Chondrocyte (in vitro differentiated cells): ENCODE data around the gene REG1A. TPM values are rescaled to one million over a fixed set of nuclear protein-coding genes. Genes with fewer than 3 reads are reported as not detected.

ENCODE experiments used
- DNase-seq: peaks from one replicate; pipeline ENCODE4 v3.0.0; 2021; ENCODE audit warnings: mixed read lengths, low spot score
- H3K27ac Mint-ChIP-seq: one replicate; pipeline ENCODE4 v1.8.0; 2021; ENCODE audit warnings: mild to moderate bottlenecking, moderate library complexity, mixed read lengths; ENCODE audit not compliant: unreplicated experiment
- H3K27me3 Mint-ChIP-seq: 2 replicates; pipeline ENCODE4 v1.8.0; 2021; ENCODE audit warnings: low read depth, mixed read lengths
- H3K36me3 Mint-ChIP-seq: 2 replicates; pipeline ENCODE4 v1.8.0; 2021; ENCODE audit warnings: low read depth, mixed read lengths
- H3K4me1 Mint-ChIP-seq: 2 replicates; pipeline ENCODE4 v1.8.0; 2021; ENCODE audit warnings: low read depth, mild to moderate bottlenecking, mixed read lengths
- H3K4me3 Mint-ChIP-seq: one replicate; pipeline ENCODE4 v1.8.0; 2021; ENCODE audit warnings: mild to moderate bottlenecking, moderate library complexity, mixed read lengths; ENCODE audit not compliant: unreplicated experiment
- H3K9me3 Mint-ChIP-seq: 2 replicates; pipeline ENCODE4 v1.8.0; 2021; ENCODE audit warnings: low read depth, mixed read lengths
- long read RNA-seq: library from polyadenylated mRNA; stranded (forward); transcript quantifications from one replicate; pipeline ENCODE4 v2.0.0, GENCODE V29; 2021
- total RNA-seq: library from RNA; stranded (reverse); gene quantifications from 3 replicates; pipeline ENCODE4 v1.2.1, GENCODE V29; 2021
- TF ChIP-seq, protein P1 (sequence below): fragments of 200-600 bp; sonication (generic); IDR thresholded peaks from 2 replicates; pipeline ENCODE4 v1.5.0; 2021; ENCODE audit warnings: antibody characterized with exemption, mild to moderate bottlenecking, moderate library complexity

Gene REG1A, protein sequence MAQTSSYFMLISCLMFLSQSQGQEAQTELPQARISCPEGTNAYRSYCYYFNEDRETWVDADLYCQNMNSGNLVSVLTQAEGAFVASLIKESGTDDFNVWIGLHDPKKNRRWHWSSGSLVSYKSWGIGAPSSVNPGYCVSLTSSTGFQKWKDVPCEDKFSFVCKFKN
- not detected in 3 replicates for total RNA-seq
- long read RNA-seq, result 0 reads

DNA sequence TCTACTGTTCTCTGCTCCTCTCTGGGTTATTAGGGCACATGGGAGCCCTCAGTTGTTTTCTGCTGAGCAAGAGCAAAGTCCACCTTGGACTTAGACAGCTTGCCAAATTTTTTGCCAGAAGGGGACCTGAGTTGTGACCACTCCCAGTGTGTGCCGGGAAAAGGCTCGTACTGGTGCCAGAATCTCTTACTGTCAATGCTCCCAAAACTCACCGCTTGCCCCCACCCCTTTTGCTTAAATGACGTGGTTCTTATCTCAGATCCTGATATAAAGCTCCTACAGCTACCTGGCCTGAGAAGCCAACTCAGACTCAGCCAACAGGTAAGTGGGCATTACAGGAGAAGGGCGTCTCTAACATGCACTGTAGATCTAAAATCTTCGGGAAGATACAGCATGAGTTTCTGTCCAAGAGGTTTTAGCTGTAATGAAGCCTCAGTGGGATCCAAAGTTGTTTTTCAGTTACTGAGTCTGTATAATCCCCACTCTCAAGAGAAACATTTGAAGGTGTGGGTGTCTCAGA lies at the start of gene REG1A:
Gene REG1A (plus strand): TSS at position 295 of the 520 bp plus-strand sequence. CDS start 374 bp downstream, outside the sequence.
- H3K4me3 Mint-ChIP-seq, result no peak within 1 kb of the TSS
- no peaks in the 10 kb centered on the region for H3K27me3 Mint-ChIP-seq
- H3K27ac Mint-ChIP-seq, result no peak within 1 kb of the TSS
- TF ChIP-seq, protein P1, sequence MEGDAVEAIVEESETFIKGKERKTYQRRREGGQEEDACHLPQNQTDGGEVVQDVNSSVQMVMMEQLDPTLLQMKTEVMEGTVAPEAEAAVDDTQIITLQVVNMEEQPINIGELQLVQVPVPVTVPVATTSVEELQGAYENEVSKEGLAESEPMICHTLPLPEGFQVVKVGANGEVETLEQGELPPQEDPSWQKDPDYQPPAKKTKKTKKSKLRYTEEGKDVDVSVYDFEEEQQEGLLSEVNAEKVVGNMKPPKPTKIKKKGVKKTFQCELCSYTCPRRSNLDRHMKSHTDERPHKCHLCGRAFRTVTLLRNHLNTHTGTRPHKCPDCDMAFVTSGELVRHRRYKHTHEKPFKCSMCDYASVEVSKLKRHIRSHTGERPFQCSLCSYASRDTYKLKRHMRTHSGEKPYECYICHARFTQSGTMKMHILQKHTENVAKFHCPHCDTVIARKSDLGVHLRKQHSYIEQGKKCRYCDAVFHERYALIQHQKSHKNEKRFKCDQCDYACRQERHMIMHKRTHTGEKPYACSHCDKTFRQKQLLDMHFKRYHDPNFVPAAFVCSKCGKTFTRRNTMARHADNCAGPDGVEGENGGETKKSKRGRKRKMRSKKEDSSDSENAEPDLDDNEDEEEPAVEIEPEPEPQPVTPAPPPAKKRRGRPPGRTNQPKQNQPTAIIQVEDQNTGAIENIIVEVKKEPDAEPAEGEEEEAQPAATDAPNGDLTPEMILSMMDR, result no peak
- DNase-seq, result no peak
- H3K9me3 Mint-ChIP-seq, result no peaks in the 10 kb centered on the region
- H3K36me3 Mint-ChIP-seq, result no peaks in the 10 kb centered on the region
- H3K4me1 Mint-ChIP-seq, result no peaks in the 10 kb centered on the region

DNA sequence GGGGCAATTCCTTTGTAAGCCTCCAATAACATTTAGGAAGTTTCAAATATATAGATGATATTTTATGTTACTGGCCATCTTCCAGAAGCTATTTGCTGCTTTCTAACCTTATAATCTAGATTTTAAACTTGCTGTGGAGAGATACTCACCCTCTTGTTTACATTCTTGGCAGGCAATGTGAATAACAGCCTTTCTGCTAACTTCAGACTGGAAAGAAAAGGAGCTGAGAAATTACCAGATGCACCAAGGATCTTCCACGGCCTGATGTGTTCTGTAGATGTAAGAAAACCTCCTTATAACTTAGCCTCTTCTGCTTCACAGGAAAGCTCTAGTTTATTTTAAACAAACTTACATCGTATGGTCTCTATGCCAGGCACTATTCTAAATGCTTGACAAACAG lies 49.2 kb upstream of the REG1A start:
- Mint-ChIP-seq H3K36me3 (no peaks in the 10 kb centered on the region), H3K4me1 (no peaks in the 10 kb centered on the region), H3K27me3 (peaks cover 5% of the 10 kb centered on the region), H3K27ac (no peak overlapping the region), H3K4me3 (no peak overlapping the region), H3K9me3 (peaks cover 10% of the 10 kb centered on the region)
- TF ChIP-seq, protein P1, result no peak
- no peak for DNase-seq

DNA sequence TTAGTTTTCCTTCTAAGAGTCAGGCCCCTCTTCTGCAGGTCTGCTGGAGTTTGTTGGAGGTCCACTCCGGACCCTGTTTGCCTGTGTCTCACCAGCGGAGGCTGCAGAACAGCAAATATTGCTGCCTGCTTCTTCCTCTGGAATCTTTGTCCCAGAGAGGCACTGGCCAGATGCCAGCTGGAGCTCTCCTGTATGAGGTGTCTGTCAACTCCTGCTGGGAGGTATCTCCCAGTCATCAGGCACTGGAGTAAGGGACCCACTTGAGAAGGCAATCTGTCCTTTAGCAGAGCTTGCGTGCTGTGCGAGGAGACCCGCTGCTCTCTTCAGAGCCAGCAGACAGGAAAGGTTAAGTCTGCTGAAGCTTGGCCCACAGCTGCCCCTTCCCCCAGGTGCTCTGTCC lies 37.3 kb upstream of the REG1A start:
- TF ChIP-seq, protein P1, result no peak
- no peaks in the 10 kb centered on the region for H3K9me3 Mint-ChIP-seq
- no peak overlapping the region for H3K4me3 Mint-ChIP-seq
- no peak for DNase-seq
- H3K36me3 Mint-ChIP-seq, result no peaks in the 10 kb centered on the region
- peaks cover 4% of the 10 kb centered on the region for H3K27me3 Mint-ChIP-seq
- H3K4me1 Mint-ChIP-seq, result no peaks in the 10 kb centered on the region
- no peak overlapping the region for H3K27ac Mint-ChIP-seq

DNA sequence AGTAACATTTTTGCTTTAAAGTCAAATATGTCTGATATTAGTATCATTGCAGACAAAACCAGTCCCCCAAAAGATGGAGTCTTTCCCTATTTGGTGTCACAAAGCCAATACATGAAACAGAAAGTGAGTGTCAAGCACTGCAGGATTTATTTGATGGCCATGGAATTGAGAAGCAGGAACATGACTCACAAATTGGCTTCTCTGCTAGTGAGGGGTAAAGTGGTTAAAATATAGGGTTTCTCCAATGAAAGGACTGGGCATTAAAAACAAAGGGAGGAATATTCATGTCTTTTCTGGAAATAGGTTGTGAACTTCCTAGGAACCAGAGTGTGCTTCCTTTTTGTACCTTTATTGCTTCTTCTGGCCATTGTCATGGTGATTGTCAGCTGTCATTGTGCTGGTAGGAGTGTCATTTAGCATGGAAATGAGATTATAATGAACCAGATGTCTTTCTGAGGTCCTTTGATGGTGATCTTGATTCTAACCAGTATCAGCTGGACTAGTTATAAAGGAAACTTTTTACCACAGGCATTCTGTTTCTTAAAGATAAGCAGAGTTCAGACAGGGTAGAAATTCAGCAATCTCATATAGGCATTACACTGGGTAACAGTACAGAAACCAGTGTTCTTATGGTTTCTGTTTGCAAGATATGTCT lies 36.6 kb upstream of the REG1A start:
- Mint-ChIP-seq H3K4me1 (no peaks in the 10 kb centered on the region), H3K27me3 (peaks cover 2% of the 10 kb centered on the region), H3K4me3 (no peak overlapping the region), H3K27ac (no peak overlapping the region), H3K9me3 (no peaks in the 10 kb centered on the region), H3K36me3 (no peaks in the 10 kb centered on the region)
- TF ChIP-seq, protein P1, result no peak
- DNase-seq, result no peak

DNA sequence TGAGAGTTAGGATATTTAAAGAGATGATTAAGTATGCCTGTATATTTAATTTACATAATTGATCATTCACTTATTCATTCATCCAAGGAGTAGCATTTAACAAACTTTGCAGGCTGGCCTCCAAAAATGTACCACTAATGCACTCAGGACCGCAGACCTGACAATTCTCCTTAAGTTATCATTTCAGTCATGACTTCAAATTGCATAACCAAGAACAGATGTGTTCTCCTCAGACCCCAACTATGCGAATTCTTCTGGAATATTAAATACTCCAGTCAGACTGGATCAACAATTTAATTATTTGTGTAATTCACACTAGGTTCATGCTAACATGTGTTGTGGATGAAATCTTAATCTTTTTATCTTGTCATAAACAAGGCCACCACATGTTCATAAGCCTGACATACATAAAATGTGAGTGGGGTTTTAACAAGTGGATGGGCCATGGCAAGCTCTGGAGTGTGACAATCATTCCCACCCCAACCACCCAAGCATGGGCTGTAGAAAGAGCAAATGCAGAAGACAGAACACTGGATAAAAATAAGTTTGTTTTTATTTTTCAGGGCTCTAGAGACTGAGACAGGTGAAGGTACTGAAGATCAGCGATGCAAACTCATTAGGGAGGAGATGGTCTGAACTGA lies 35.7 kb upstream of the REG1A start:
- H3K36me3 Mint-ChIP-seq, result no peaks in the 10 kb centered on the region
- no peak for DNase-seq
- H3K27me3 Mint-ChIP-seq, result peaks cover 2% of the 10 kb centered on the region
- H3K4me1 Mint-ChIP-seq, result no peaks in the 10 kb centered on the region
- TF ChIP-seq, protein P1, result no peak
- no peaks in the 10 kb centered on the region for H3K9me3 Mint-ChIP-seq
- no peak overlapping the region for H3K27ac Mint-ChIP-seq
- H3K4me3 Mint-ChIP-seq, result no peak overlapping the region
